Large intestine (tissue), 12 donors: ENCODE results near the gene ATP5PB. TPM values are rescaled to one million over a fixed set of nuclear protein-coding genes. Genes with fewer than 3 reads are reported as not detected.
A peak's percentile ranks its signal among the peaks of the same experiment; 100 is the strongest.

Experiments used
- DNase-seq, 2 donors: peaks; one replicate each; pipeline versions ENCODE4 v3.0.0 to v3.0.0-alpha.2; 2013
- H3K27ac ChIP-seq: one replicate; pipeline ENCODE4 v1.5.1; 2013; ENCODE audit warnings: low read length
- H3K27me3 ChIP-seq: 2 replicates; pipeline ENCODE4 v1.6.1; 2013; ENCODE audit warnings: low read length; ENCODE audit not compliant: control insufficient read depth, insufficient read depth
- H3K36me3 ChIP-seq: 2 replicates; pipeline ENCODE4 v1.6.1; 2013; ENCODE audit warnings: low read length; ENCODE audit not compliant: control insufficient read depth, insufficient read depth
- H3K4me1 ChIP-seq: one replicate; pipeline ENCODE4 v1.6.1; 2013; ENCODE audit warnings: low read length; ENCODE audit not compliant: control insufficient read depth, insufficient read depth
- H3K4me3 ChIP-seq: one replicate; pipeline ENCODE4 v1.5.1; 2013; ENCODE audit warnings: low read length
- H3K9me3 ChIP-seq: one replicate; pipeline ENCODE4 v1.6.1; 2013; ENCODE audit warnings: mild to moderate bottlenecking, low read depth, low read length, moderate library complexity; ENCODE audit not compliant: control insufficient read depth
- WGBS: methylation state at CpG from one replicate; pipeline ENCODE4 v1.1.5; 2013; ENCODE audit warnings: low lambda C conversion rate; ENCODE audit not compliant: insufficient coverage; 5-methylcytosine and 5-hydroxymethylcytosine counted together
- long read RNA-seq, 11 donors: transcript quantifications; one replicate each; lab custom pipeline, GENCODE V29; 2026
- polyA plus RNA-seq: library from polyadenylated mRNA; unstranded; fragments of 120-200 nt; gene quantifications from one replicate; pipeline ENCODE4 v1.2.1, GENCODE V29; 2013

ATP5PB gene, protein sequence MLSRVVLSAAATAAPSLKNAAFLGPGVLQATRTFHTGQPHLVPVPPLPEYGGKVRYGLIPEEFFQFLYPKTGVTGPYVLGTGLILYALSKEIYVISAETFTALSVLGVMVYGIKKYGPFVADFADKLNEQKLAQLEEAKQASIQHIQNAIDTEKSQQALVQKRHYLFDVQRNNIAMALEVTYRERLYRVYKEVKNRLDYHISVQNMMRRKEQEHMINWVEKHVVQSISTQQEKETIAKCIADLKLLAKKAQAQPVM
- 333 TPM for polyA plus RNA-seq
- long read RNA-seq, donor 1, transcript ATP5PB-202 (7 exons, 3,156 nt) = major isoform, 64 of 76 reads
- long read RNA-seq, donor 1, partial matches to known transcripts = 12 of 76 reads
- long read RNA-seq, donor 1, other reads (novel, unspliced or antisense) = 0 of 76 reads
- long read RNA-seq, donor 2, transcript ATP5PB-202 (7 exons, 3,156 nt) = major isoform, 134 of 174 reads
- long read RNA-seq, donor 2, partial matches to known transcripts = 33 of 174 reads
- long read RNA-seq, donor 2, other reads (novel, unspliced or antisense) = 7 of 174 reads
- long read RNA-seq, donor 3 = 0 reads
- long read RNA-seq, donor 4, transcript ATP5PB-202 (7 exons, 3,156 nt) = major isoform, 22 of 22 reads
- long read RNA-seq, donor 4, partial matches to known transcripts = 0 of 22 reads
- long read RNA-seq, donor 4, other reads (novel, unspliced or antisense) = 0 of 22 reads
- long read RNA-seq, donor 5, transcript ATP5PB-202 (7 exons, 3,156 nt) = major isoform, 50 of 52 reads
- long read RNA-seq, donor 5, partial matches to known transcripts = 0 of 52 reads
- long read RNA-seq, donor 5, other reads (novel, unspliced or antisense) = 0 of 52 reads
- long read RNA-seq, donor 6, transcript ATP5PB-202 (7 exons, 3,156 nt) = major isoform, 111 of 141 reads
- long read RNA-seq, donor 6, partial matches to known transcripts = 28 of 141 reads
- long read RNA-seq, donor 6, other reads (novel, unspliced or antisense) = 0 of 141 reads
- long read RNA-seq, donor 7, transcript ATP5PB-202 (7 exons, 3,156 nt) = major isoform, 52 of 52 reads
- long read RNA-seq, donor 7, partial matches to known transcripts = 0 of 52 reads
- long read RNA-seq, donor 7, other reads (novel, unspliced or antisense) = 0 of 52 reads
- long read RNA-seq, donor 8, transcript ATP5PB-202 (7 exons, 3,156 nt) = major isoform, 160 of 204 reads
- long read RNA-seq, donor 8, partial matches to known transcripts = 36 of 204 reads
- long read RNA-seq, donor 8, other reads (novel, unspliced or antisense) = 5 of 204 reads
- long read RNA-seq, donor 9, transcript ATP5PB-202 (7 exons, 3,156 nt) = major isoform, 134 of 161 reads
- long read RNA-seq, donor 9, partial matches to known transcripts = 21 of 161 reads
- long read RNA-seq, donor 9, other reads (novel, unspliced or antisense) = 5 of 161 reads
- long read RNA-seq, donor 10, transcript ATP5PB-202 (7 exons, 3,156 nt) = major isoform, 163 of 217 reads
- long read RNA-seq, donor 10, partial matches to known transcripts = 54 of 217 reads
- long read RNA-seq, donor 10, other reads (novel, unspliced or antisense) = 0 of 217 reads
- long read RNA-seq, donor 11, transcript ATP5PB-202 (7 exons, 3,156 nt) = major isoform, 97 of 110 reads
- long read RNA-seq, donor 11, partial matches to known transcripts = 13 of 110 reads
- long read RNA-seq, donor 11, other reads (novel, unspliced or antisense) = 0 of 110 reads

DNA sequence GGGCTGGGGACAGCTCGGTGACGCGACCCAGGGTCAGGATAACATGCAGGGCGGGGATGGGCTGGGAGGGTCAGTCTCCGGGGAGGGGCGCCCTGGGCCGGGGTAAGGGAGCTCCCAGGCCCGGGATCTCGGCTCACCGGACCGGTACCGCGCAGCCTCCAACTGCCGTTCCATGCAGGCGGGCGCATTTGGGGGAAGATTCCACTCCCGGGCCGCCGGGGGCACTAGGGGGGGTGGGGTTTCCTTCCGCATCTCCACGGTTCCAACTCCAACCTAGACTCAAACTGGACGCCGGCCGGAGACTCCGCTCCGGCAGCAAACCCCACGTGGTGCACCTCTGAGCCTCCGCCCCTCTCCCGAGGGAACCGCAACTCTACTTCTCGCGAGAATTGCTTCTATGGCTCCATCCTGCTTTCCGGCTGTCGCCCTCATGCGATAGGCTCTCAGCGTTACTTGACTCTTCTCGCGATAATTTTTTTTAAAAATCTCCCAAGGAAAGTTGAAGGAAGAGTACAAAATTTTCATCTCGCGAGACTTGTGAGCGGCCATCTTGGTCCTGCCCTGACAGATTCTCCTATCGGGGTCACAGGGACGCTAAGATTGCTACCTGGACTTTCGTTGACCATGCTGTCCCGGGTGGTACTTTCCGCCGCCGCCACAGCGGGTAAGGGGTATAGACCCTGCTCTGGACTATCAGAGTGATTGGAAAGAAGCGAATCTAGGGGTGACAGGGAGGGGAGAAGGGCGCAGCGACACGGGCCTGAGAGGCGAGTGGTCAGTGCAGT is at the start of gene ATP5PB, which contains the start of gene WDR77:
TSS of gene ATP5PB (plus strand) at position 547 of the 785 bp plus-strand sequence. CDS start at position 625, 78 bp downstream.
TSS of gene WDR77 (minus strand) at position 339 of the 785 bp plus-strand sequence. CDS start at position 252, 87 bp downstream.
- Histone ChIP-seq H3K4me3 (peak within 1 kb of the TSS; percentile 86), H3K27ac (peak within 1 kb of the TSS; percentile 59), H3K27me3 (no peaks in the 10 kb centered on the region), H3K4me1 (peaks cover 22% of the 10 kb centered on the region), H3K9me3 (peaks cover 3% of the 10 kb centered on the region), H3K36me3 (peaks cover 31% of the 10 kb centered on the region)
- DNase-seq = peak; percentile 98 to 99
- WGBS = no CpG with 5 or more reads among the region's 54 CpGs

DNA sequence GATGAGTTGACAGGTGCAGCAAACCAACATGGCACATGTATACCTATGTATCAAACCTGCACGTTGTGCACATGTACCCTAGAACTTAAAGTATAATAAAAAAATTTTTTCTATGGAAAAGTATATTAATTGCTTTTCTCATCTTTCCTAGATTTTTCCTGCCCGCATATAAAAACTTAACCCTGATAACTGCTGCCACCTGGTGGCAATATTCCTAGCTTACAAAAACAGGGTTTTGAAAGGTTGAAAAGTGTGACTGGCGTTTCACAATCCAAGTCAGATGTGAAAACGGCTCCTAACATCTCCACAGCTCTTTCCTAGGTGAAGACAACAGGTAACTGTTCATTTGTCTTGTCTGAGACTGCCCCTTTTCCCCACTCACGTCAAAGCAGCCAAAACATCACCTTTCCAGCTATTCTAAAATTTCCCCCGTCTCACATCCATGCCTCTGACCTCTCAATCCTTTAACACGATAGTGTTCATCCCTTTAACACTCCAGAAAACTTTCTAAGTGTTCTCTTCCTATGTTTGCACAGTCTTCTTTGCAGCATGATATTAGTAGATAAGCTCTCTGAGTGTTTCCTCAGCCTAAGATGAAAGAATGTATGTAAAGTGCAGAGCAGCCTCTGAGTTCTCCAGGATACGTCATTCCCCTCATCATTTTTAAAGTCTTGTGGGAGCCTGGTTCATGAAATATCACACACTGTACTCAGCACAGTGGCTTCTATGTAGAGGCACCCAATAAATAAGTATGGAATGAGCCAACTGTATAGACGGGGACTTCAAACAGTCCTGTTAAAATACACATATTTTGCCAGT is 49.3 kb upstream of the ATP5PB start:
- no peaks in the 10 kb centered on the region for H3K9me3 ChIP-seq
- H3K27ac ChIP-seq = no peak overlapping the region
- peak; percentile 40 to 47 for DNase-seq
- no peaks in the 10 kb centered on the region for H3K4me1 ChIP-seq
- no peaks in the 10 kb centered on the region for H3K36me3 ChIP-seq
- 18% methylated on average over 3 of the region's 9 CpGs for WGBS
- H3K4me3 ChIP-seq = no peak overlapping the region
- H3K27me3 ChIP-seq = no peaks in the 10 kb centered on the region

DNA sequence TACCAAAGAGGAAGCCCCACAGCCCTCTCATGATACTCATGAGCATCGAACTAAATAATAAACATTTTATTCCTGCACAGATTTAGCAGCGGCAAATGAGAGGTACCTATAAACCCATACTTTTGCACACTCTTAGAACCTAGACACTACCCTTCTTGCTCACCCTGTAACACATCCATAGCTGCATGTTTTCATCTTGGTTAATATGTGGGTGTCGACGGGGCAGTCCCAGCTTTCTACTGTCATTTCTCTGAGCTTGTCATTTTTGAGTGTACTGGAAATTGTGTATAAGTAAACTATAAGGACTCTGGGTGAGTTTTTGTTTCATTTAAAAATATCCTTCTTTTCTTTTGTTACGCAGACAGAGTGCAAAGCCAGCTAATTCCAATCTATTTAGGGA is 47.2 kb upstream of the ATP5PB start:
- Histone ChIP-seq H3K9me3 (no peaks in the 10 kb centered on the region), H3K4me1 (no peaks in the 10 kb centered on the region), H3K36me3 (no peaks in the 10 kb centered on the region), H3K27me3 (no peaks in the 10 kb centered on the region), H3K4me3 (no peak overlapping the region), H3K27ac (no peak overlapping the region)
- no peak for DNase-seq
- WGBS = 80% methylated on average over 1 of the region's 5 CpGs

DNA sequence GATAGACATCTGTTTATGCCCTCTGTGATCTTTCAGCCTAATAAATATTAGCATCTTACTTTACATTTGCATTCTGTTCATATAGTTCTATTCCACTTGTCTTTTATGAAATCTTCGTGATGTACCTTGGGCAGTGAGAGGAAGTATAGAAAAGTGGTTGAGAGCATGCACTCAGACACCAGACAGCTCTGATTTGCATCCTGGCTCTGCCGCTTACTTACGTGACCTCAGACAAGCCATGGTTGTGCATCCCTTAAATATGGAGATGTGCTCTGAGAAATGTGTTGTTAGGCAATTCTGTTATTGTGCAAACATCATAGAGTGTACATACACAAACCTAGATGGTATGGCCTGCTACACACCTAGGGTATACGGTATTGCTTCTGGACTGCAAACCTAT is 44.7 kb upstream of the ATP5PB start:
- no peak for DNase-seq
- no peaks in the 10 kb centered on the region for H3K4me1 ChIP-seq
- no peaks in the 10 kb centered on the region for H3K27me3 ChIP-seq
- H3K9me3 ChIP-seq = no peaks in the 10 kb centered on the region
- no peak overlapping the region for H3K4me3 ChIP-seq
- no peaks in the 10 kb centered on the region for H3K36me3 ChIP-seq
- no CpG with 5 or more reads among the region's 4 CpGs for whole genome bisulfite sequencing
- no peak overlapping the region for H3K27ac ChIP-seq

DNA sequence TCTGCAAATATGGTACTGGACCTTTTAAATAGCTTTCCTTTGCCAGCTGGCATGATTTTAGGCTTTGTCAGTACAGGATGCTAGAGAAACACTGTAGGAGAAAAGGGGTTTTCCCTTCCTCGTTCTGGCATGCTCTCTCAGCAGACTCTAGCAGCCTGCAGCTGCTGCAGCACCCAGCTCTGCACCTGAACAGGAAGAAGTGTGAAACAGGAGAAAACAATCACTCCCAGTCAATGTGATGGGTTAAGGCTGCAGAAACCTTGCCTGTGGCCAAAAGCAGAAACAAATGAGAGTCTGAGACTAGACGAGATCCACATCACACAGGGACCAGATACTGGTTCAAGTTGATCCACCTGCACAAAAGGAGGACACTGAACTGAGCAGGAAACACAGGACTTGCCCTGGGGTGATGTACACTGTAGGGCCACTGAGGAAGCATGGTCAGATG is 42.9 kb upstream of the ATP5PB start:
- DNase-seq = peak; percentile 14 to 22
- Histone ChIP-seq H3K9me3 (no peaks in the 10 kb centered on the region), H3K4me1 (no peaks in the 10 kb centered on the region), H3K27me3 (no peaks in the 10 kb centered on the region), H3K27ac (no peak overlapping the region), H3K4me3 (no peak overlapping the region), H3K36me3 (no peaks in the 10 kb centered on the region)
- no CpG with 5 or more reads among the region's 2 CpGs for WGBS

DNA sequence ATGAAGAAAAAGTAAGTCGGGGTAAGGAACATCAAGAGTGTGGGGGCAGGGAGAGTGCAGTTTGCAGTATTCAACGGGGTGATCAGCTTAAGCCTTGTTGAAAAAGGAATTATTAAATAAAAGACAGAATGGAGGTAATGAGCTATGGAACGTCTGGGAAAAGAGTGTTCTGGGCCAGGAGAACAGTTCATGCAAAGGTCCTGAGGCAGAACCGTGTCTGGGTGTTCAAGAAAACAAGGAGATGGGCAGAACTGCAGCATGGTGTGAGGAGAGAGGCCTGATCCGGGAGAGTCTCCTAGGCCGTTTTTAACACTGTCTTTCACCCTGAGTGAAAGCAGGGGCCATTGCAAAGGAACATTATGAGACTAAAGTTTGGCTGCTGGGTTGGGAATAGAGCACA is 42.0 kb upstream of the ATP5PB start:
- Histone ChIP-seq H3K36me3 (no peaks in the 10 kb centered on the region), H3K9me3 (no peaks in the 10 kb centered on the region), H3K4me3 (no peak overlapping the region), H3K4me1 (no peaks in the 10 kb centered on the region), H3K27me3 (no peaks in the 10 kb centered on the region), H3K27ac (no peak overlapping the region)
- DNase-seq = no peak
- WGBS = 89% methylated on average over 3 of the region's 6 CpGs

DNA sequence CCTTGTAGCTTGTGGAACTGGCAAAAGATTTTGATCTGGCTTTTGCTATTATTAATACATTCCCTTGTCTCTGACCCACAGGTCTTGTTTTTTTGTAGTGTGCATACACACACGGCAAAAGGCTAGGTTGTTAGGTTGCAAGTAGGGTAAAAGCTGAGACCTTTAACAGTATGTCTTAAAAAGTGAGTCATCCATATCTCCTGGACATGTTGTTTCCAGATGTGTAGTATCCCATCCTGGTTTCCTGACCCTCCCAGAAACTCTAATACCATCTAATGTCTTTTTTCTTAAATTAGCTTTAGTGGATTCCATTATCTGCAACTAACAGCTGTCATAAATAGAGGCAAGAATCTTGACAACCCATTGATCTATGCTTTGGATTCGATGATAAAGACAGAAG is 36.4 kb upstream of the ATP5PB start:
- Histone ChIP-seq H3K27me3 (no peaks in the 10 kb centered on the region), H3K9me3 (no peaks in the 10 kb centered on the region), H3K4me3 (no peak overlapping the region), H3K36me3 (peaks cover 3% of the 10 kb centered on the region), H3K4me1 (no peaks in the 10 kb centered on the region), H3K27ac (no peak overlapping the region)
- WGBS = 100% methylated on average over 1 of the region's 2 CpGs
- DNase-seq = no peak

DNA sequence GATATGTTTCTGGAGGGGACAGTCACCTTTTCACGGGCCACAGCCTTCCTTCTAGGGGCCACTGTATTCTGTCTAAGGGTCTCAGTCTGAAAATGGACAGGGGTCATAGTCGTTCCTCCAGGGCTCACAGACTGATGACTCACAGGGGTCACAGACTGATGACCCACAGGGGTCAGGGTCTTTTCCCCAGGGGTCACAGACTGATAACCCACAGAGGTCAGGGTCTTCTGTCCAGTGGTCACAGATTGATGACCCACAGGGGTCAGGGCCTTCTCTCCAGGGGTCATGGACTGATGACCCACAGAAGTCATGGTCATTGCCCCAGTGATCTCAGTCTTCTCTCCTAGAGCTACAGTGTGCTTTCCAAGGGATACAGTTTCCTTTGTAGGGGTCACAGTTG is 34.5 kb upstream of the ATP5PB start:
- Histone ChIP-seq H3K36me3 (peaks cover 3% of the 10 kb centered on the region), H3K9me3 (no peaks in the 10 kb centered on the region), H3K4me3 (no peak overlapping the region), H3K4me1 (no peaks in the 10 kb centered on the region), H3K27me3 (no peaks in the 10 kb centered on the region), H3K27ac (no peak overlapping the region)
- DNase-seq = no peak
- WGBS = no CpG with 5 or more reads among the region's 2 CpGs
